C4-2B (cell line): ENCODE results near the gene NUP93.

Source experiments
- CTCF ChIP-seq: fragments of 450-650 bp; conservative IDR thresholded peaks from 2 replicates; pipeline ENCODE4 v1.5.1; 2017; ENCODE audit warnings: mild to moderate bottlenecking
- ZFX ChIP-seq: fragments of 450-650 bp; IDR thresholded peaks from 2 replicates; pipeline ENCODE4 v1.6.1; 2017

GRCh38 chr16:56743840-56744239 lies 13.9 kb downstream of the NUP93 start:
- no peak for TF ChIP-seq CTCF
- no peak for TF ChIP-seq ZFX
